T-helper 22 cell (primary cell): ENCODE data around the gene HOXD11.

Experiments
- DNase-seq: peaks from one replicate; pipeline ENCODE4 v3.0.0-alpha.2; 2020; ENCODE audit warnings: low read depth

HOXD11 gene

DNA sequence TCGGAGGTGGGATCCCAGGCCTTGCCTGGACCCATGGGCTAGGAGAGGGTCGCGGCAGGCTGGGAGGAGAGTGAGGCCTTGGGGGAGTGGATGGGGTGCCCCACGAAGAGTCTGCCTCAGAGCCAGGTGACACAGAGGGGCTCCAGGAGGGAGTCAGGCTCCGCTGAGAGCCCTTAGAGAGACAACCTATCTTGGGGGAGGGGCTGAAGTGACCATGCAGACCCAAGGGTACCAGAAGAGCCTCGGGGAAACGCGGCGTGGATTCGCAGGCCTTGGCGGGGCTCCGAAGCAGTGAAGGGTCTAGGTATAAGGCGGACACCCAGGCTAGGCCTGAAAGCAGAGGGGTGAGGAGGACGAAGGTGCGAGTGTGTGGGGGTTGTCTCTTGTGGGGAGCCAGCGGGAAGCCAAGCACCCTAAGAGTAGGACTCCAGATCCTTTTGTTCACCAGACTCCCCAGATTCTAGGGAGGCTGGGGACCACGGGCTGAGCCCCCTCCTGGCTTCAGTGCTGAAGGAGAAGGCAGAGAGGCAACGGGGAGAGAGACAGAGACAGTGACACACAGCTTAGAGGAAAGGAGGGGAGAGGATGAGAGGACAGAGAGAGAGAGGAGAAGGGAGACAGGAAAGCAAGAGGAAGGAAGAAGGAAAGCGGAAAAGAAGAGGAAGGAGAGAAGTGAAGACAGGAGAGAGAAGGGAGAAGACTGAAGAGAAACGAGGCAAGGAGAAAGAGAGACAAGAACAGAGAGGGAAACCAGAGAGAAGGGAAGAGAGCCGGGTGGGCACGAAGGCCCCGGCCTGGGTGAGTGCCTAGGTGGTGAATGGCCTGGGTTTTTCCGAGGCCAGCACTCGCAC is 1.1 kb upstream of the HOXD11 start:
- DNase-seq, result no peak

DNA sequence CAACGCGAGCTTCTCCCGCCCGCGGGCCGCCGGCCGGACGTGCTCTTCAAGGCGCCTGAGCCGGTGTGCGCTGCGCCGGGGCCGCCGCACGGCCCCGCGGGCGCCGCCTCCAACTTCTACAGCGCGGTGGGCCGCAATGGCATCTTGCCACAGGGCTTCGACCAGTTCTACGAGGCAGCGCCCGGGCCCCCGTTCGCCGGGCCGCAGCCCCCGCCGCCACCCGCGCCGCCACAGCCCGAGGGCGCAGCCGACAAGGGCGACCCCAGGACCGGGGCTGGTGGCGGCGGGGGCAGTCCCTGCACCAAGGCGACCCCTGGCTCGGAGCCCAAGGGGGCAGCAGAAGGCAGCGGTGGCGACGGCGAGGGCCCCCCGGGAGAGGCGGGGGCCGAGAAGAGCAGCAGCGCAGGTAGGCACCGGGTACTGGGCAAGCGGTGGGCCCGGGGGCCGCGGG is 676 bp downstream of the HOXD11 start:
- no peak for DNase-seq

DNA sequence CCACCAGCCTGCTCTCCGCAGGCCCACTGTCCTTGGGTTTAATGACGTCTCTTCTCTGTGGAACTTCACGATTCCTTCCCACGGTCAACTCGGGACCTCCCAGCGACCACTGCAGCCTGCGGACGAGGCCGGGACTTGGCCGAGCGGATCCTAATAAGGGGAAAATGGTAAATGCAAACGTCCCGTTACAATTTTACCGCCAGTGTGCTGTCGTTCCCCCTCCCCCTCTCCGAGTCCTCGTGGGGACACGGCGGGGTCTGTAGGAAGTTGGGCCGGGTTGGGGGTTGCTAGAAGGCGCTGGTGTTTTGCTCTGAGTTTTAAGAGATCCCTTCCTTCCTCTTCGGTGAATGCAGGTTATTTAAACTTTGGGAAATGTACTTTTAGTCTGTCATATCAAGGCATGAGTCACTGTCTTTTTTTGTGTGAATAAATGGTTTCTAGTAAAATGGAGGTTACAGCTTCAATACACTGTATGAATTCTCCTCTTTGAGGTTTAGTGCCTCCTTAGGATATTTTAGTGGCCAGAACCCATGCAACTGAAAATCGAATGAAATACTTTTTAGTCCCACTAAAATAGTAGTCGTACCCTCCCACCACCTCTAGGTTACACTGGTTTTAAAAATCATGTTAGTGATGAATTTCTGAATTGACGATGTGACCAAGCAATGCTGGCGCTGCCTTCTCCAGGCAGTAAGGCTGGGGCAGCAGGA is 2.3 kb downstream of the HOXD11 start:
- no peak for DNase-seq

GRCh38 chr2:176109946-176110345 is 2.9 kb downstream of the HOXD11 start:
- no peak for DNase-seq

DNA sequence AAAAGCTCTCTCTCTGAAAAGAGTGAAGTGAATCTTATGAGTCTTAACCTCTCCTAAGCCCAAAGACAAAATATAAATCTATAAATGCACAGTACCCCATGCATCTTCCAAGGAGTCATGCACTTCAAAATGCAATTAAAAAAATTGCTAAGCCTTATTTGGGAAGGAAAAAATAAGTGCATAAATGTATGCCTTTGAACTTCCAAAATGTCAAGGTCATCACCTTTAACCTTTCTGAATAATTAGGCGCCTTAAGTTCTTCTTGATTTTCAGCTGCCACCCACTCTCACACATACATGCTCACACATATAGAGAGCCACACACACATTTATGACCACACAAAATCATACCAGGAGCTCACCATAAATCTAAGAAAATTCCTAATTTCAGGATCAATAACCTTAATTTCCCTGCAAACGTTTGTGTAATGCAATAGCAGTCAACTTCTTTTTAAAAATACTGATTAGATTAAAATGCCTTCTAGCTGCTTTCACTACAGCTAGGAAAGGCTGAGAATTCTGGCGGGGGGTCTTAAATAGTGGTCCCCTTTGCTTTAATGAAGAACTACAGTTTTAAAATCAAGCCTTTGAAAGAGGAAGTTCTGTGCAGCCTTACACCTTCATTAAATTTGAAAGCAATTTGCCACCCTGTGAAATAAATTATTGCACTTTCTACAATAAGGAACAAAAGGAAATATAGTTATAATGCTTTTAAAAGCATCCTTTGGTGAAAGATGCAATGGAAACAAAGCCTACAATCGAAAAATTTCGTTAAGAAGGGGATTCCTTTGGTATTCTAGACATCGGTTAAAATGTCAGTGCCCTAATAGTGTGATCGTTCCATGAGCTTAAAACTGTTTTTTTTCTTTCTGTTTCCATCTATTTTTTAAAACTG is 3.6 kb downstream of the HOXD11 start:
- DNase-seq, result no peak

- no peak for DNase-seq
Measured at GRCh38 chr2:176111309-176111663, 4.2 kb downstream of the HOXD11 start.

DNA sequence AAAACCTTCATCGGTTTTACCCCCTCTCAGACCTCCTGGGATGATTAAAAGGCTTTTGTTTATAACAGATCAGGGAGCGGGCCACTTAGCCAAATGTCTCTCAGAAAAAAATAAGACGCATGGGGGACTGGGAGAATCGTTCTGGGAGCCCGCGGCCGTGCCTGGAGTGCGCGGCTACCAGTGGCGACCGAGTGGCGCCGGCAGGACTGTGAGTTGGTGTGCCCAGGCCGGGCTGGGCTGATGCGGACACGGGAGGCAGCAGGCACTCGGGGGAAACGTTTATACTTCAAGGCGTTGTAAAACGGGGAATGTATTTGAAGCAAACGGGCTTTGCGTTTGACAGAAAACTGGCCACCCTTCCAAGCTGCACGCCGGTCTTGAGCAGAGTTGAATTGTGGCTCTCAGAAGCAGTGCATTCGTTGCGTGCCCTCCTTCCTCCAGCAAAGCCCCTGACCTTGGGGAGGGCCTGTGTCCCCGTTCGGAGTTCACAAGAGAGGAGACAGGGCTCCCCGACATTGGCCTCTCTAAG is 4.8 kb downstream of the HOXD11 start:
- DNase-seq, result no peak

GRCh38 chr2:176112375-176113302 is 5.6 kb downstream of the HOXD11 start:
- no peak for DNase-seq

DNA sequence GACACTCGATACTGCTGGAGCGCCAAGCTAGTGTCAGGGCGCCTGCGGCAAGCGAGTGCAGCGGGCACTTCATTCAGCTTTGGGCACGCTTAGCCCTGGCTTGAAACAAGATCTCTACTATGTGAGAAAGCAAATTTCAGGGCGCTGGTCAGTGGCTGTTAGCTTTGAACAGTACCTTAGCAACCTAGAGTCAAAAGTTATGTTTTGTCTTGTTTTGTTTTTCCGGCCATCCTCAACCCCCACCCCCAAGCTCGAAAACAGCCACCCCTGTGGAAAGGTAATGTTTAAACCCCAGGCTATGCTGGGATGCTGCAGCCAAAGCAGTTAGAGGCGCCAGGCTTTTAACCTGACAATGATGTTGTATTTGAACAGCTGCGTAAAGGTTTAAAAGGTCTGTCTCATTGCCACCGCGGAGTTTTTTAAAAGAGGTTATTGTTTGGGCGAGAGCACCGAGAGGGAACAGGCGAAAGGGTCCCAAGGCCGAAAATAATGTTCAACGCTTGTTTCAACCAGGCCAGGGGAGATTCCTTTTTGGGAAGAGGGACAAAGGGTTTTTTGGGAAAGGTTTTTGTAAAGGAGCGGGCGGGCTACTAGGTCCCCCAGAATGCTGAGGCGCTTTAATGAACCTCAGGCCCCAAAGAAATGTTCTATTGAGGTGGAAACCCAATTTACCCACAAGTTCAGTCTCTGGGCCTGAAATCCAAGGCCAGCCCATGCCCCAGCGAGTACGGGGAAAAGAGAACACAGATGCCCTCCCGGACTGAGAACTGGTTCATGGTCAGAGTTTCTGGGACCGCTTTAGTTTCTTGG is 7.2 kb downstream of the HOXD11 start:
- no peak for DNase-seq

DNA sequence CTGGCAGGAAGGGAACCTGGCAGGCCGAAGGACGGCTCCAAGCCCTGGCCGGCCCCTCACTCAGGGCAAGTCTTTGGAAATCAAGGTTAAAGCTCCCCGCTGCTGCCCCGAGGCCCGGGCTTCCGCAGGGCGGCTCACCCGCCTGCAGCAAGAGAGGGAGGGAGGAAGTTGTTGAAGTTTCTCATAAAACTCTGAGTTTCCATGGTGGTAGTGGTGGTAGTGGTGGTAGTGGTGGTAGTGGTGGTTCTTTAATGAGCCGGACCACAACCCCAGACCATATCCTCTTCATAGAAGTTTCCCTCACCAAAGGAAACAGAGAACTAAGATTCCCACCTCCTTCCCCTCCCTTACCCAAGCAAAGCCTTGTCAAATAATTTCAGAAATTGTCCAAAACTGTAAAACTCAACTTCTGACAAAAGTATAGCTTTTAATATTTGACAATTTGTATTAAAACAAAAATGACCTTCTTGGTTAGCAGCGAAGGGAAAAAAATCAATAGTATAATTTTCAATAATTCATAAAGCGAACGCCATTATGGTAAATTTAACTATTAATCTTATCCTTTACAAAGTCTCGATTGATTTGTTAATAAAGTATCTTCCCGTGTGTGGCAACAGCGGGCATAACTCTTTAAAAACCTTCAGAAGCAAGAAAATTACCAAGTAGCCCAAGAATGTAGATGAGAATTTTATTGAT is 8.0 kb downstream of the HOXD11 start:
- DNase-seq, result no peak

- DNase-seq, result no peak
Measured at GRCh38 chr2:176115883-176116813, 9.1 kb downstream of the HOXD11 start, which contains the start of gene HOXD10. Gene HOXD10, plus strand, starts transcription at chr2:176116778. Its CDS starts 56 bp downstream, at chr2:176116834.

- no peak for DNase-seq
Measured at GRCh38 chr2:176117162-176117822, 10.2 kb downstream of the HOXD11 start.

- DNase-seq, result no peak
Measured at GRCh38 chr2:176117823-176118371, 10.8 kb downstream of the HOXD11 start.

DNA sequence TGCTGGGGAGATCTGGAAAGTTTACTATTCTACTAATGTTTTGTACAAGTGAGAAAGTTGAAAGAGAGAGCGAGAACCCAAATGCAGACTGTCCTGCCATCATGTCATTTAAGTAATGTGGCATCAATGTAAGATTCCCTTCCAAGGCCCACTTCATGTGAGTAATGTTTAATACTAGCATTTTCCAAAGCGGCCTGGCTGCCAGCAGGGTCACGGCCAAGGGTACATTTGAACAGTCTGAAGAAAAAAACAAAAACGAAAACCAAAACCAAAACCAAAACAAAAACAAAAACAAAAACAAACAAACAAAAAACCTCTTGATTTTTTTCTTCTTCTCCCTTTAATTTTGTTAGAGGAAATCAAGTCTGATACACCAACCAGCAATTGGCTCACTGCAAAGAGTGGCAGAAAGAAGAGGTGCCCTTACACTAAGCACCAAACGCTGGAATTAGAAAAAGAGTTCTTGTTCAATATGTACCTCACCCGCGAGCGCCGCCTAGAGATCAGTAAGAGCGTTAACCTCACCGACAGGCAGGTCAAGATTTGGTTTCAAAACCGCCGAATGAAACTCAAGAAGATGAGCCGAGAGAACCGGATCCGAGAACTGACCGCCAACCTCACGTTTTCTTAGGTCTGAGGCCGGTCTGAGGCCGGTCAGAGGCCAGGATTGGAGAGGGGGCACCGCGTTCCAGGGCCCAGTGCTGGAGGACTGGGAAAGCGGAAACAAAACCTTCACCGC is 11.7 kb downstream of the HOXD11 start:
- DNase-seq, result no peak

DNA sequence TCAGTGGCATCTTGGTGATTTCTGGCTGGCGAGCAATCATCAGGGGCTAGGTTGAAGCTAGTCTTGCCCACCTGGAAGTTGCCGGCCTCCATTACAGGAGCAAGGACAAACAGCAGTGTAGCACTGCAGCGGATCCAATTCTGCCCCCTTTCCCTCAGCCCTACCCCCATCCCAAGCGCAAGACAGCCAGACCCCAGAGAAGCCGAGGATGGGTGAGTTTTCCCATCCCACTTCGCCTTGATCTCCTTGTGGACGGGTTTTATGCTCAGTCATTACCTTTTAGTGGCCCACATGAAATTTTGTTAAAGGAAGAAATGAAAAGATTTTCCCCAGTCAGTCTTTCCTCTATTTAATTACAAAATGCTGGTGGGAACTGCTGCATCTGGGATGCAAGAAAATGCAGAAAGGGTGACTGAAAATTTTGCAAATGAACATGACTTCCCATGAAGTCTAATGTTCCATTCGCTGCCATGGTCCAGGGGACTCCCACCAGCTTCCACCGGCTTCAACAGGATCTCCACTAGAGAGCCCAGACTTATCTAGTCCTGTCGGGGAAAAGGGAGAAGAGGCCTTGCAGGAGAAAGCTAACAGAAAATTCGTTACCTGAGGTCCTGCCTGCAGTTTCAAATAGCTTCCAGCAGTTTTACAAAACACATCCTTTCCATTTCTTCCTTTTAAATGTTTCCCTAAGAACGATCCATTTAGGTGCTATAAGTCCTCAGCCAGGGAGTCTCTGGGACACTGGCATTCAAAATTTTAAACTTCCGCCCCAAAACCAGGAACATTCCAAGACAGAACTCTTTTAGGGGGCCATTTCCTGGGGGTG is 13.5 kb downstream of the HOXD11 start:
- DNase-seq, result no peak
